Liver (tissue), 9 donors: Measurements from ENCODE around the gene GMDS. TPM values are rescaled to one million over a fixed set of nuclear protein-coding genes. Genes with fewer than 3 reads are reported as not detected.

Experiments
- DNase-seq: peaks from one replicate; pipeline ENCODE4 v3.0.0-alpha.2; 2017; ENCODE audit warnings: low spot score
- H3K27ac ChIP-seq, 2 donors: one replicate each; pipeline ENCODE4 v1.7.0; 2013; ENCODE audit warnings: inconsistent platforms in 2 of 2, low read length in 2 of 2, control low read depth in 1 of 2, low read depth in 1 of 2, mild to moderate bottlenecking in 1 of 2
- H3K27me3 ChIP-seq, 4 donors: one replicate each; pipeline versions ENCODE4 v1.6.1 to v1.7.0; 2013; ENCODE audit warnings: low read length in 3 of 4, inconsistent platforms in 1 of 4, mild to moderate bottlenecking in 1 of 4, moderate library complexity in 1 of 4; ENCODE audit not compliant: control insufficient read depth in 4 of 4, insufficient read depth in 4 of 4
- H3K36me3 ChIP-seq, 4 donors: one replicate each; pipeline versions ENCODE4 v1.6.1 to v1.7.0; 2013; ENCODE audit warnings: low read length in 3 of 4, mild to moderate bottlenecking in 3 of 4, low read depth in 1 of 4, moderate library complexity in 1 of 4; ENCODE audit not compliant: control insufficient read depth in 4 of 4, insufficient read depth in 3 of 4
- H3K4me1 ChIP-seq, 4 donors: one replicate each; pipeline versions ENCODE4 v1.6.1 to v1.7.0; 2013; ENCODE audit warnings: low read length in 3 of 4, mild to moderate bottlenecking in 3 of 4, moderate library complexity in 1 of 4; ENCODE audit not compliant: control insufficient read depth in 4 of 4, insufficient read depth in 4 of 4
- H3K4me3 ChIP-seq, 3 donors: one replicate each; pipeline versions ENCODE4 v1.6.1 to v1.7.0; 2013; ENCODE audit warnings: low read length in 3 of 3, control low read depth in 1 of 3, low read depth in 1 of 3, mild to moderate bottlenecking in 1 of 3
- H3K9ac ChIP-seq, 2 donors: one replicate each; pipeline ENCODE4 v1.7.0; 2013; ENCODE audit warnings: low read length in 2 of 2, mild to moderate bottlenecking in 2 of 2, moderate library complexity in 2 of 2, control low read depth in 1 of 2, low read depth in 1 of 2
- H3K9me3 ChIP-seq, 4 donors: one replicate each; pipeline versions ENCODE4 v1.6.1 to v1.7.0; 2013; ENCODE audit warnings: low read length in 3 of 4; ENCODE audit not compliant: control insufficient read depth in 4 of 4
- ATF3 ChIP-seq: IDR thresholded peaks from 2 replicates; pipeline ENCODE4 v1.6.1; 2016; ENCODE audit warnings: antibody characterized with exemption
- CTCF ChIP-seq: fragments of 150-350 bp; IDR thresholded peaks from 2 replicates; pipeline ENCODE4 v1.5.1; 2017; ENCODE audit warnings: improper control_type of control experiment, low read depth, low read length; ENCODE audit not compliant: missing input control
- EGR1 ChIP-seq, 2 donors: IDR thresholded peaks; 2 replicates each; pipeline ENCODE4 v1.6.1; 2016 to 2018; ENCODE audit warnings: antibody characterized with exemption in 2 of 2, low read depth in 2 of 2
- FOXA1 ChIP-seq: IDR thresholded peaks from 2 replicates; pipeline ENCODE4 v1.6.1; 2016; ENCODE audit warnings: antibody characterized with exemption
- FOXA2 ChIP-seq: IDR thresholded peaks from 2 replicates; pipeline ENCODE4 v1.6.1; 2016; ENCODE audit warnings: antibody characterized with exemption
- GABPA ChIP-seq, 2 donors: IDR thresholded peaks in 1 of 2; conservative IDR thresholded peaks in 1 of 2; 2 replicates each; pipeline ENCODE4 v1.6.1; 2016; ENCODE audit warnings: antibody characterized with exemption in 2 of 2, mild to moderate bottlenecking in 1 of 2, moderate library complexity in 1 of 2
- HNF4A ChIP-seq, 2 donors: conservative IDR thresholded peaks; 2 replicates each; pipeline ENCODE4 v1.6.1; 2016; ENCODE audit warnings: antibody characterized with exemption in 2 of 2, mild to moderate bottlenecking in 2 of 2
- HNF4G ChIP-seq: IDR thresholded peaks from 2 replicates; pipeline ENCODE4 v1.6.1; 2016; ENCODE audit warnings: antibody characterized with exemption
- JUND ChIP-seq, 2 donors: IDR thresholded peaks; 2 replicates each; pipeline ENCODE4 v1.6.1; 2016; ENCODE audit warnings: antibody characterized with exemption in 2 of 2
- MAX ChIP-seq: IDR thresholded peaks from 2 replicates; pipeline ENCODE4 v1.6.1; 2016; ENCODE audit warnings: antibody characterized with exemption
- NR2F2 ChIP-seq: IDR thresholded peaks from 2 replicates; pipeline ENCODE4 v1.6.1; 2016; ENCODE audit warnings: antibody characterized with exemption
- RAD21 ChIP-seq, 2 donors: IDR thresholded peaks; 2 replicates each; pipeline ENCODE4 v1.6.1; 2016; ENCODE audit warnings: antibody characterized with exemption in 2 of 2, mild to moderate bottlenecking in 2 of 2
- REST ChIP-seq: IDR thresholded peaks from 2 replicates; pipeline ENCODE4 v1.6.1; 2016; ENCODE audit warnings: antibody characterized with exemption, mild to moderate bottlenecking
- RXRA ChIP-seq, 2 donors: IDR thresholded peaks; 2 replicates each; pipeline ENCODE4 v1.6.1; 2017 to 2018; ENCODE audit warnings: antibody characterized with exemption in 2 of 2, mild to moderate bottlenecking in 1 of 2
- SP1 ChIP-seq: IDR thresholded peaks from 2 replicates; pipeline ENCODE4 v1.6.1; 2018; ENCODE audit warnings: antibody characterized with exemption, mild to moderate bottlenecking
- TAF1 ChIP-seq: conservative IDR thresholded peaks from 2 replicates; pipeline ENCODE4 v1.6.1; 2016; ENCODE audit warnings: antibody characterized with exemption, mild to moderate bottlenecking
- YY1 ChIP-seq: IDR thresholded peaks from 2 replicates; pipeline ENCODE4 v1.6.1; 2016; ENCODE audit warnings: antibody characterized with exemption, mild to moderate bottlenecking
- ZBTB33 ChIP-seq: IDR thresholded peaks from 2 replicates; pipeline ENCODE4 v1.6.1; 2016; ENCODE audit warnings: antibody characterized with exemption
- WGBS: extraction: QIAGEN DNeasy Blood & Tissue Kit; methylation state at CpG from one replicate; pipeline ENCODE4 v1.1.7; 2013; 5-methylcytosine and 5-hydroxymethylcytosine counted together
- polyA plus RNA-seq, 2 donors: library from polyadenylated mRNA; stranded (reverse) in 1 of 2; unstranded in 1 of 2; fragments of 200-250 nt in 1 of 2; fragments of >200 nt in 1 of 2; fragmentation: Nextera tagmentation in 1 of 2; extraction: Ambion mirVana in 1 of 2; gene quantifications; one replicate each; pipeline versions ENCODE4 v1.2.1 to v1.2.3, GENCODE V29; 2013 to 2015
- total RNA-seq, 2 donors: library from RNA; depleted of rRNA; stranded (reverse); fragments of >200 nt; gene quantifications; one replicate each; pipeline ENCODE4 v1.2.3, GENCODE V29; 2014
- donor health status: healthy.
- donor health status: healthy.
- donor health status: healthy.
- donor health status: healthy.
- donor health status: healthy.

The GMDS gene
- total and polyA plus RNA-seq, 4 donors: 3.5 to 15.6 (median 13.0) TPM

GRCh38 chr6:1864496-1864895, 380.9 kb downstream of the GMDS start:
- TF ChIP-seq FOXA2: no peak
- no peak for TF ChIP-seq CTCF
- no peak for TF ChIP-seq REST
- no peak for TF ChIP-seq NR2F2
- TF ChIP-seq HNF4G: no peak
- no peak for TF ChIP-seq RXRA (IDR thresholded peaks at IDR 0.05)
- TF ChIP-seq SP1: no peak
- no peak for TF ChIP-seq TAF1
- TF ChIP-seq YY1: no peak
- TF ChIP-seq RAD21 (IDR thresholded peaks at IDR 0.05): no peak
- TF ChIP-seq HNF4A (conservative IDR thresholded peaks at IDR 0.05): no peak
- no peak for TF ChIP-seq JUND (IDR thresholded peaks at IDR 0.05)
- TF ChIP-seq FOXA1: no peak
- TF ChIP-seq EGR1 (IDR thresholded peaks at IDR 0.05; ENCODE audit: low read depth in 2 of 2): no peak
- no peak for TF ChIP-seq MAX
- TF ChIP-seq GABPA (IDR thresholded peaks at IDR 0.05 in 1 of 2, conservative IDR thresholded peaks at IDR 0.05 in 1 of 2): no peak
- no peak for TF ChIP-seq ZBTB33
- TF ChIP-seq ATF3: no peak
- no peak for DNase-seq

More at GRCh38 chr6:1864496-1864895, 380.9 kb downstream of the GMDS start:
- H3K27ac ChIP-seq: no peak overlapping the region
- H3K9ac ChIP-seq: no peak overlapping the region
- WGBS: 89% methylated on average over 3 of the region's 3 CpGs
- H3K36me3 ChIP-seq: no peaks in the 10 kb centered on the region
- H3K27me3 ChIP-seq: no peaks in the 10 kb centered on the region
- no peaks in the 10 kb centered on the region for H3K9me3 ChIP-seq
- no peaks in the 10 kb centered on the region for H3K4me1 ChIP-seq
- H3K4me3 ChIP-seq: no peak overlapping the region
